GM23248 (cell line): Measurements from ENCODE around the gene GMPR. TPM values are rescaled to one million over a fixed set of nuclear protein-coding genes. Genes with fewer than 3 reads are reported as not detected.

Experiments
- DNase-seq: peaks from one replicate; pipeline ENCODE4 v3.0.0-alpha.2; 2015
- H2AFZ ChIP-seq: fragments of 200-600 bp; sonication (generic); 2 replicates; pipeline ENCODE4 v1.6.1; 2016; ENCODE audit warnings: antibody characterized with exemption
- H3F3A ChIP-seq: fragments of 200-600 bp; sonication (generic); 2 replicates; pipeline ENCODE4 v1.6.1; 2016; ENCODE audit warnings: mild to moderate bottlenecking, antibody characterized with exemption, mixed run types; ENCODE audit not compliant: insufficient read depth
- H3K27ac ChIP-seq: fragments of 200-600 bp; sonication (generic); 2 replicates; pipeline ENCODE4 v1.5.1; 2016; ENCODE audit warnings: mild to moderate bottlenecking
- H3K27me3 ChIP-seq: fragments of 200-600 bp; sonication (generic); replicated peaks from 2 replicates; pipeline ENCODE4 v1.6.1; 2016; ENCODE audit warnings: mild to moderate bottlenecking; ENCODE audit not compliant: insufficient read depth
- H3K36me3 ChIP-seq: fragments of 200-600 bp; sonication (generic); 2 replicates; pipeline ENCODE4 v1.6.1; 2016; ENCODE audit warnings: low read depth, mild to moderate bottlenecking
- H3K4me1 ChIP-seq: fragments of 200-600 bp; sonication (generic); 2 replicates; pipeline ENCODE4 v1.6.1; 2016; ENCODE audit warnings: mild to moderate bottlenecking; ENCODE audit not compliant: insufficient read depth
- H3K4me2 ChIP-seq: fragments of 200-600 bp; sonication (generic); one replicate; pipeline ENCODE4 v1.6.1; 2016; ENCODE audit warnings: mild to moderate bottlenecking; ENCODE audit not compliant: unreplicated experiment
- H3K4me3 ChIP-seq: fragments of 200-600 bp; sonication (generic); 2 replicates; pipeline ENCODE4 v1.5.1; 2016; ENCODE audit warnings: mild to moderate bottlenecking
- H3K79me2 ChIP-seq: fragments of 200-600 bp; sonication (generic); 2 replicates; pipeline ENCODE4 v1.6.1; 2016; ENCODE audit warnings: mild to moderate bottlenecking; ENCODE audit not compliant: insufficient read depth
- H3K9ac ChIP-seq: fragments of 200-600 bp; sonication (generic); 2 replicates; pipeline ENCODE4 v1.6.1; 2016; ENCODE audit warnings: mild to moderate bottlenecking
- H3K9me2 ChIP-seq: fragments of 200-600 bp; sonication (generic); 2 replicates; pipeline ENCODE4 v1.6.1; 2016; ENCODE audit warnings: mixed run types, mild to moderate bottlenecking, moderate library complexity; ENCODE audit not compliant: insufficient read depth
- H3K9me3 ChIP-seq: fragments of 200-600 bp; sonication (generic); one replicate; pipeline ENCODE4 v1.6.1; 2017; ENCODE audit warnings: low read depth
- H4K20me1 ChIP-seq: fragments of 200-600 bp; sonication (generic); 2 replicates; pipeline ENCODE4 v1.6.0; 2016; ENCODE audit not compliant: insufficient read depth
- EZH2 ChIP-seq: fragments of 200-600 bp; sonication (generic); IDR thresholded peaks from 2 replicates; pipeline ENCODE4 v1.6.1; 2018; ENCODE audit warnings: antibody characterized with exemption, mild to moderate bottlenecking; ENCODE audit not compliant: insufficient read depth, poor library complexity, severe bottlenecking
- EZH2phosphoT487 ChIP-seq: fragments of 200-600 bp; sonication (generic); IDR thresholded peaks from 2 replicates; pipeline ENCODE4 v1.6.1; 2018; ENCODE audit warnings: antibody characterized with exemption, moderate library complexity, mild to moderate bottlenecking, low read depth; ENCODE audit not compliant: insufficient read depth
- WGBS, 2 experiments: methylation state at CpG; one replicate each; pipeline ENCODE4 v1.1.6; 2015 to 2017; ENCODE audit warnings: low lambda C conversion rate in 2 of 2, low coverage in 1 of 2; ENCODE audit errors: missing lambda C conversion rate in 2 of 2; 5-methylcytosine and 5-hydroxymethylcytosine counted together
- in situ Hi-C: fragments of 300-500 bp; cut with MboI; formaldehyde crosslinking; loops from 2 replicates; pipeline ENCODE4 v1.15.0; 2020
- polyA plus RNA-seq: library from polyadenylated mRNA; unstranded; fragments of >200 nt; fragmentation: Nextera tagmentation; extraction: Ambion mirVana; gene quantifications from 2 replicates; pipeline ENCODE4 v1.2.1, GENCODE V29; 2016
- total RNA-seq: library from RNA; depleted of rRNA; stranded (reverse); fragments of >200 nt; shearing (Covaris generic); gene quantifications from 2 replicates; pipeline ENCODE4 v1.2.3, GENCODE V29; 2014

The GMPR gene
- total and polyA plus RNA-seq, 2 experiments from 2014 or later = 2.2 to 2.3 TPM

GRCh38 chr6:16244869-16245451 lies 6.6 kb downstream of the GMPR start:
- no peak for TF ChIP-seq EZH2phosphoT487
- TF ChIP-seq EZH2 = no peak
- DNase-seq = no peak
- no peaks in the 10 kb centered on the region for H3F3A ChIP-seq
- H3K9ac ChIP-seq = no peak overlapping the region
- H3K9me2 ChIP-seq = no peaks in the 10 kb centered on the region
- no peak overlapping the region for H3K27ac ChIP-seq
- 63 to 68% methylated on average over 10 of the region's 10 CpGs for WGBS, 2 experiments
- in situ Hi-C loops = no loop called here
- H3K79me2 ChIP-seq = no peaks in the 10 kb centered on the region
- no peak overlapping the region for H2AFZ ChIP-seq
- H3K4me2 ChIP-seq = no peak overlapping the region
- H3K4me1 ChIP-seq = no peaks in the 10 kb centered on the region
- H3K4me3 ChIP-seq = no peak overlapping the region
- no peaks in the 10 kb centered on the region for H3K27me3 ChIP-seq
- H3K9me3 ChIP-seq = no peaks in the 10 kb centered on the region
- no peaks in the 10 kb centered on the region for H4K20me1 ChIP-seq
- H3K36me3 ChIP-seq = no peaks in the 10 kb centered on the region

GRCh38 chr6:16248271-16248853 lies 10.0 kb downstream of the GMPR start:
- no peak for TF ChIP-seq EZH2phosphoT487
- no peak for TF ChIP-seq EZH2
- WGBS, 2 experiments = 92 to 95% methylated on average over 7 of the region's 7 CpGs
- H3K4me1 ChIP-seq = no peaks in the 10 kb centered on the region
- H3K27ac ChIP-seq = no peak overlapping the region
- H4K20me1 ChIP-seq = no peaks in the 10 kb centered on the region
- no peaks in the 10 kb centered on the region for H3K79me2 ChIP-seq
- H3K9ac ChIP-seq = no peak overlapping the region
- in situ Hi-C loops = no loop called here
- no peaks in the 10 kb centered on the region for H3K9me2 ChIP-seq
- H3K4me3 ChIP-seq = no peak overlapping the region
- H3K36me3 ChIP-seq = no peaks in the 10 kb centered on the region
- no peak overlapping the region for H3K4me2 ChIP-seq
- H3F3A ChIP-seq = no peaks in the 10 kb centered on the region
- H2AFZ ChIP-seq = no peak overlapping the region
- H3K27me3 ChIP-seq = no peaks in the 10 kb centered on the region
- no peaks in the 10 kb centered on the region for H3K9me3 ChIP-seq
- no peak for DNase-seq

GRCh38 chr6:16249971-16250370 lies 11.6 kb downstream of the GMPR start:
- WGBS, 2 experiments = 96 to 100% methylated on average over 1 of the region's 1 CpG
- Histone ChIP-seq H3K4me2 (no peak overlapping the region), H2AFZ (no peak overlapping the region), H3K4me1 (no peaks in the 10 kb centered on the region), H3F3A (no peaks in the 10 kb centered on the region), H3K27me3 (no peaks in the 10 kb centered on the region), H3K9me2 (no peaks in the 10 kb centered on the region), H3K9ac (no peak overlapping the region), H4K20me1 (no peaks in the 10 kb centered on the region), H3K36me3 (no peaks in the 10 kb centered on the region), H3K79me2 (no peaks in the 10 kb centered on the region), H3K9me3 (no peaks in the 10 kb centered on the region), H3K27ac (no peak overlapping the region), H3K4me3 (no peak overlapping the region)
- TF ChIP-seq EZH2phosphoT487 (no peak), EZH2 (no peak)
- in situ Hi-C loops = no loop called here
- no peak for DNase-seq

- H3K27me3 ChIP-seq = no peaks in the 10 kb centered on the region
- 75 to 80% methylated on average over 2 of the region's 2 CpGs for WGBS, 2 experiments
- H3K4me2 ChIP-seq = no peak overlapping the region
- H3F3A ChIP-seq = no peaks in the 10 kb centered on the region
- in situ Hi-C loops = no loop called here
- H3K36me3 ChIP-seq = no peaks in the 10 kb centered on the region
- TF ChIP-seq EZH2phosphoT487 = no peak
- TF ChIP-seq EZH2 = no peak
- H2AFZ ChIP-seq = no peak overlapping the region
- no peaks in the 10 kb centered on the region for H3K9me2 ChIP-seq
- no peak overlapping the region for H3K4me3 ChIP-seq
- H4K20me1 ChIP-seq = no peaks in the 10 kb centered on the region
- no peaks in the 10 kb centered on the region for H3K79me2 ChIP-seq
- no peaks in the 10 kb centered on the region for H3K9me3 ChIP-seq
- no peak for DNase-seq
- H3K27ac ChIP-seq = no peak overlapping the region
- H3K4me1 ChIP-seq = no peaks in the 10 kb centered on the region
- H3K9ac ChIP-seq = no peak overlapping the region
These were observed 13.3 kb downstream of the GMPR start for GRCh38 chr6:16251706-16252105.
